Measurements from ENCODE around the gene THBS2. TPM values are rescaled to one million over a fixed set of nuclear protein-coding genes. Genes with fewer than 3 reads are reported as not detected.

THBS2 gene
- total and polyA plus RNA-seq, 3 donors from 2014 or later: 4.8 to 17.9 (median 7.6) TPM

DNA sequence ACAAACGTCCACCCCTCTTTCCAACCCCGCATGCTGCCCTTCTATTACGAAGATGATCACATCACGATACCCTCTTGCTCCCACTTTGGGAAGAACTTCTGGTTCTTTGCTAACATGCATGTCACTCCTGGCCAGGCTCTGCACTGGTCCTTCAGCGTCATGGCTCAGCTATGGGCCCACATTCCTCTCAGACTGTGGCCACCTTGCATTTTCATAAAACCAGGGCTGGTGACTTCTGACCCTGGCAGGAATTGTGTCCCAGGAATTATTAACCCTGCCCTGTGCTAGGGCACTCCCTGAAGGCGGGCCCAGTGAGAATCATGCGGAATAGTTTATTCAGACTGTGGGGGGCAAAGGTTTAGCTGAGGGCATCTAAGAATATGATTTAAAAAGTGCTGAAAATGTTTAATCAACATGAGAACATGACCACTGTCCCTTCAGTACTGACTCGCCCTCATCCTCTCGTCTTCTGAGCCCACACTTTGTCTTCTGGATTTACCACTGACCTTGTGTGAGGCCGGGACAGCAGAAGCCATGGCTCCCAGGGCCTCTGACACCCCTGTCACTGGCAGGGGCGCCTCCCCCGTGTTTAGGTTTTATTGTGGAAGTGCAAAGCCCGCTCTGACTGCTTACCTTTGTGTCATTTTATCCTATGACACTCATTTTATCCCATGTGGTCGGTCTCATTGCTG lies 38.1 kb upstream of the THBS2 start:
- 90% methylated on average over 14 of the region's 14 CpGs for WGBS, 2 donors
- H3K36me3 ChIP-seq (ENCODE audit: low read depth, missing control alignments): no peaks in the 10 kb centered on the region
- no peaks in the 10 kb centered on the region for H3K27me3 ChIP-seq
- TF ChIP-seq POLR2A (IDR thresholded peaks at IDR 0.05): no peak
- TF ChIP-seq CTCF (IDR thresholded peaks at IDR 0.05): no peak
- no peak overlapping the region for H3K27ac ChIP-seq
- no peak overlapping the region for H3K4me3 ChIP-seq
- H3K9me3 ChIP-seq: no peaks in the 10 kb centered on the region
- intact Hi-C loops (cut with DNase I; ENCODE audit: low total_unique reads): no loop called here
- no peaks in the 10 kb centered on the region for H3K4me1 ChIP-seq
- no peak for DNase-seq

DNA sequence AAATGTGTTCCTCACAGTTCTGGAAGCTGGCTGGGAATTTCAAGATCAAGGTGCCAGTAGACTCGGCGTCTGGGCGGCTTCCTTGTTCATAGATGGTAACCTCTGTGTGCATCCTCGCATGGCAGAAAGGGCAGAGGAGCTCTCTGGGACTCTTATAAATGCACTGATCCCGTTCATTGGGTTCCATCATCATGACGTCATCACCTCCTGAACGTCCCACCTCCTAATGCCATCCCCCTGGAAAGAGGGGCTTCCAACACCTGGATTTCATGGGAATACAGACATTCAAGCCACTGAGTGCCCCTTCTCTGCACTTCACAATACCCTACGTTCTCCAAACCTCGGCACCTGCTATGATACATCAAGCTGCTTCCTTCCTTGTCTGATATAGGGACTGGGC lies 37.5 kb upstream of the THBS2 start:
- 92 to 97% methylated on average over 9 of the region's 9 CpGs for WGBS, 2 donors
- TF ChIP-seq POLR2A (IDR thresholded peaks at IDR 0.05): no peak
- TF ChIP-seq CTCF (IDR thresholded peaks at IDR 0.05): no peak
- no peak for DNase-seq
- intact Hi-C loops (cut with DNase I; ENCODE audit: low total_unique reads): no loop called here
- Histone ChIP-seq H3K36me3 (ENCODE audit: low read depth, missing control alignments) (no peaks in the 10 kb centered on the region), H3K27me3 (no peaks in the 10 kb centered on the region), H3K4me1 (no peaks in the 10 kb centered on the region), H3K4me3 (no peak overlapping the region), H3K27ac (no peak overlapping the region), H3K9me3 (no peaks in the 10 kb centered on the region)

- no peak for TF ChIP-seq POLR2A (IDR thresholded peaks at IDR 0.05)
- no peak for TF ChIP-seq CTCF (IDR thresholded peaks at IDR 0.05)
- Histone ChIP-seq H3K27ac (no peak overlapping the region), H3K4me1 (no peaks in the 10 kb centered on the region), H3K4me3 (no peak overlapping the region), H3K27me3 (no peaks in the 10 kb centered on the region), H3K9me3 (no peaks in the 10 kb centered on the region), H3K36me3 (ENCODE audit: low read depth, missing control alignments) (no peaks in the 10 kb centered on the region)
- 71 to 75% methylated on average over 18 of the region's 18 CpGs for WGBS, 2 donors
- intact Hi-C loops (cut with DNase I; ENCODE audit: low total_unique reads): no loop called here
- no peak for DNase-seq
Measured at GRCh38 chr6:169289619-169290339, 36.1 kb upstream of the THBS2 start.

- Histone ChIP-seq H3K27me3 (no peaks in the 10 kb centered on the region), H3K36me3 (ENCODE audit: low read depth, missing control alignments) (no peaks in the 10 kb centered on the region), H3K9me3 (no peaks in the 10 kb centered on the region), H3K27ac (no peak overlapping the region), H3K4me1 (no peaks in the 10 kb centered on the region), H3K4me3 (no peak overlapping the region)
- intact Hi-C loops (cut with DNase I; ENCODE audit: low total_unique reads): no loop called here
- 87 to 88% methylated on average over 5 of the region's 5 CpGs for WGBS, 2 donors
- TF ChIP-seq CTCF (IDR thresholded peaks at IDR 0.05): no peak
- TF ChIP-seq POLR2A (IDR thresholded peaks at IDR 0.05): no peak
- no peak for DNase-seq
Measured at GRCh38 chr6:169289257-169289618, 35.6 kb upstream of the THBS2 start.
